DOHH2 (cell line): ENCODE data around the gene HNRNPLL.
"Not testable (repeated sequence)": the region's sequence is repeated elsewhere in the genome, so short reads cannot be mapped to it uniquely, and the experiment has no call there.

Source experiments
- H3F3A ChIP-seq: fragments of 200-600 bp; sonication (generic), shearing (Covaris generic); 2 replicates; pipeline ENCODE4 v1.6.0; 2016; ENCODE audit warnings: antibody characterized with exemption, mild to moderate bottlenecking; ENCODE audit not compliant: control insufficient read depth, insufficient read depth
- H3K27ac ChIP-seq: fragments of 200-600 bp; sonication (generic); 2 replicates; pipeline ENCODE4 v1.5.1; 2014; ENCODE audit warnings: low read depth, mild to moderate bottlenecking, low read length, moderate library complexity
- H3K27me3 ChIP-seq: fragments of 200-600 bp; sonication (generic); 2 replicates; pipeline ENCODE4 v1.6.1; 2014; ENCODE audit warnings: mild to moderate bottlenecking, low read length, mixed read lengths; ENCODE audit not compliant: control insufficient read depth
- H3K36me3 ChIP-seq: fragments of 200-600 bp; sonication (generic); 2 replicates; pipeline ENCODE4 v1.6.1; 2014; ENCODE audit warnings: mild to moderate bottlenecking, low read length, moderate library complexity, mixed read lengths; ENCODE audit not compliant: control insufficient read depth
- H3K4me1 ChIP-seq: fragments of 200-600 bp; sonication (generic); 2 replicates; pipeline ENCODE4 v1.6.1; 2014; ENCODE audit warnings: mild to moderate bottlenecking, low read length, mixed read lengths; ENCODE audit not compliant: control insufficient read depth
- H3K4me2 ChIP-seq: fragments of 200-600 bp; sonication (generic); 2 replicates; pipeline ENCODE4 v1.6.0; 2014; ENCODE audit warnings: mild to moderate bottlenecking, low read length, moderate library complexity
- H3K4me3 ChIP-seq: fragments of 200-600 bp; sonication (generic); 2 replicates; pipeline ENCODE4 v1.5.1; 2014; ENCODE audit warnings: mild to moderate bottlenecking, low read length, mixed read lengths
- H3K79me2 ChIP-seq: fragments of 200-600 bp; sonication (generic); 2 replicates; pipeline ENCODE4 v1.6.1; 2014; ENCODE audit warnings: mild to moderate bottlenecking, low read length, mixed read lengths; ENCODE audit not compliant: control insufficient read depth
- H3K9me2 ChIP-seq: fragments of 200-600 bp; sonication (generic); replicated peaks from 2 replicates; pipeline ENCODE4 v1.6.1; 2014; ENCODE audit warnings: mild to moderate bottlenecking, low read length, mixed read lengths; ENCODE audit not compliant: control insufficient read depth
- H3K9me3 ChIP-seq: fragments of 200-600 bp; sonication (generic); 2 replicates; pipeline ENCODE4 v1.6.1; 2014; ENCODE audit warnings: antibody characterized with exemption, low read length, mixed read lengths; ENCODE audit not compliant: control insufficient read depth, insufficient read depth
- H4K20me1 ChIP-seq: fragments of 200-600 bp; sonication (generic); 2 replicates; pipeline ENCODE4 v1.6.0; 2014; ENCODE audit warnings: low read depth, mild to moderate bottlenecking, antibody characterized with exemption, low read length, moderate library complexity; ENCODE audit not compliant: control insufficient read depth, insufficient read depth
- CTCF ChIP-seq: fragments of 200-600 bp; sonication (generic); IDR thresholded peaks from one replicate; pipeline ENCODE4 v1.5.1; 2014; ENCODE audit warnings: antibody characterized with exemption, mild to moderate bottlenecking, low read depth, low read length; ENCODE audit not compliant: poor library complexity, severe bottlenecking
- EZH2phosphoT487 ChIP-seq: fragments of 200-600 bp; sonication (generic); IDR thresholded peaks from 2 replicates; pipeline ENCODE4 v1.6.1; 2017; ENCODE audit warnings: borderline replicate concordance, mild to moderate bottlenecking, antibody characterized with exemption, low read length, moderate library complexity, mixed read lengths

The HNRNPLL gene

GRCh38 chr2:38537937-38538525, 64.7 kb downstream of the HNRNPLL start:
- no peak overlapping the region for H3K27ac ChIP-seq
- no peaks in the 10 kb centered on the region; the same call in 1 of the 2 replicates for H3K27me3 ChIP-seq
- H3K4me1 ChIP-seq: peaks cover 35% of the 10 kb centered on the region
- H3K9me3 ChIP-seq: no peaks in the 10 kb centered on the region
- no peaks in the 10 kb centered on the region for H3K9me2 ChIP-seq
- no peaks in the 10 kb centered on the region for H4K20me1 ChIP-seq
- H3K36me3 ChIP-seq: no peaks in the 10 kb centered on the region
- no peaks in the 10 kb centered on the region for H3K79me2 ChIP-seq
- no peak overlapping the region for H3K4me3 ChIP-seq
- no peak for TF ChIP-seq CTCF
- TF ChIP-seq EZH2phosphoT487: no peak
- H3K4me2 ChIP-seq: no peak overlapping the region
- H3F3A ChIP-seq: no peaks in the 10 kb centered on the region; the same call in 1 of the 2 replicates

GRCh38 chr2:38537296-38537695, 65.4 kb downstream of the HNRNPLL start:
- H3K4me1 ChIP-seq: peaks cover 42% of the 10 kb centered on the region
- H3K36me3 ChIP-seq, H3F3A ChIP-seq, H3K4me3 ChIP-seq, H4K20me1 ChIP-seq, H3K9me3 ChIP-seq, H3K4me2 ChIP-seq, H3K9me2 ChIP-seq, H3K27me3 ChIP-seq, H3K27ac ChIP-seq, H3K79me2 ChIP-seq: not testable (repeated sequence)

GRCh38 chr2:38535744-38536506, 66.8 kb downstream of the HNRNPLL start:
- H4K20me1 ChIP-seq: no peaks in the 10 kb centered on the region
- H3K9me2 ChIP-seq: no peaks in the 10 kb centered on the region
- no peak overlapping the region for H3K27ac ChIP-seq
- H3K27me3 ChIP-seq: no peaks in the 10 kb centered on the region
- H3F3A ChIP-seq: peaks cover 4% of the 10 kb centered on the region
- peak overlapping the region; percentile 76 for H3K4me2 ChIP-seq
- H3K9me3 ChIP-seq: no peaks in the 10 kb centered on the region
- TF ChIP-seq CTCF (peak; percentile 83), EZH2phosphoT487 (no peak)
- no peaks in the 10 kb centered on the region for H3K36me3 ChIP-seq
- peak overlapping the region; percentile 67 for H3K4me3 ChIP-seq
- H3K79me2 ChIP-seq: no peaks in the 10 kb centered on the region
- H3K4me1 ChIP-seq: peaks cover 53% of the 10 kb centered on the region

GRCh38 chr2:38535404-38535743, 67.4 kb downstream of the HNRNPLL start:
- TF ChIP-seq EZH2phosphoT487 (no peak), CTCF (no peak)
- no peaks in the 10 kb centered on the region for H4K20me1 ChIP-seq

More at GRCh38 chr2:38535404-38535743, 67.4 kb downstream of the HNRNPLL start:
- no peak overlapping the region for H3K4me3 ChIP-seq
- H3K9me2 ChIP-seq: no peaks in the 10 kb centered on the region
- peaks cover 59% of the 10 kb centered on the region for H3K4me1 ChIP-seq
- no peaks in the 10 kb centered on the region for H3K79me2 ChIP-seq
- H3K4me2 ChIP-seq: no peak overlapping the region; the same call in 1 of the 2 replicates
- H3F3A ChIP-seq: peaks cover 4% of the 10 kb centered on the region
- no peak overlapping the region for H3K27ac ChIP-seq
- H3K36me3 ChIP-seq: no peaks in the 10 kb centered on the region
- H3K27me3 ChIP-seq: no peaks in the 10 kb centered on the region
- no peaks in the 10 kb centered on the region for H3K9me3 ChIP-seq
